Smooth muscle cell of the brain vasculature (primary cell): ENCODE results near the gene SFRP5.

Source experiments
- DNase-seq: peaks from one replicate; pipeline ENCODE4 v3.0.0-alpha.2; 2012; ENCODE audit warnings: low read depth, low spot score

SFRP5 gene

DNA sequence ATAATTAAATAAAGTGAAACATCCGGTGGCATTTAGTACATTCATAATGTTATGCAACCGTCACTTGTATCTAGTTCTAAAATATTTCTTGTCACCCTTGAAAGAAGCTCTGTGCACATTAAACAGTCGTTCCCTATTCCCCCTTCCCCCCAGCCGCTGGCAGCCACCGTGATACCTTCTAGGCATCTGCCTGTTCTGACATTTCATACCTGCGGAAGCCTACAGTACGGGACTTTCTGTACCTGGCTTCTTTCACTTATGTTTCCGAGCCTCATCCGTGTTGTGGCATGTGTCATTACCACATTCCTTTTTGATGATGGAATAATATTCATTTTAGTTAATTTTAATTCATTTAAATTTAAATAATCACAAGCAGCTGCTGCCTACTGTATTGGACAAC is 13.9 kb upstream of the SFRP5 start:
- DNase-seq, result no peak

DNA sequence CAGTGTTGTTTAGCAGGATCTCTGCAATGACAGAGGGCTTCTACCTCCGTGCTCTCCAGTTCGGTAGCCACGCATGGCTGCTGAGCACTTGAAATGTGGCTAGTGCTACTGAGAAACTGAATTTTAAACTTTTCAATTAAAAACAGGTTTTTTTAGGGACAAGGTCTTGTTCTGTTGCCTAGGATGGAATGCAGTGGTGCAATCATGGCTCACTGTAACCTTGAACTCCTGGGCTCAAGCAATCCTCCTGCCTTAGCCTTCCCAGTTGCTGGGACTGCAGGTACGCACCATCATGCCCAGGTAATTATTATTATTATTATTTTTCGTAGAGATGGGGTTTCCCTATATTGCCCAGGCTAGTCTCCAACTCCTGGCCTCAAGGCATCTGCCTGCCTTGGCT is 13.4 kb upstream of the SFRP5 start:
- no peak for DNase-seq

DNA sequence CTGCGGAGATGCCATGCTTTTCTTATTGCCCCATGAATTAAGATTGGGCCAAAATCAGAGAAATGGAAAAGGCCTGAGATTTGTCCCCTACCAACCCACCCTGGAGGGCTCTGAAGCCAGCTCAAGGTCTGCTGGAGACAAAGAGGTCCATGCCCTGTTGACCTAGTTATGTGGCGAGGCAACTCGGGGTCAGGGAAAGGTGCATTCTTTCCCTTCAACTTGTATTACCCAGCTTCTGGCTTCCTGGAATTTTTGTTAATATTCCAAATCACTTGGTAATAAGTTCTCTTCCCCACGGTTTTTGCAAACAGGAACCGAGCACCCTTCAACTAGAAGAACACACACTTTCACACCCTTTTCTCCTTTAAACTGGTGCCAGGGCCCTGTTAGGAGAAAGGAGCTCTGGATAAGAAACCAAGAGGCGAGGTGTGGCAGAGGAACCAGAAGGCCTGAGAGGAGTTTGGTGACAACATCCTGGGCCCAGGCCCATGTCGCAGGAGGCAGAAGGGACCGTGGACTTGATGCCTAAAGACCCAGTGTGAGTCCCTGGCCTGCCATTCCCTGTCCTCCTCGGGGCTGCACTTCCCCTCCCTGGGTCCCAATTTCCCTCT is 12.5 kb upstream of the SFRP5 start:
- DNase-seq, result no peak

DNA sequence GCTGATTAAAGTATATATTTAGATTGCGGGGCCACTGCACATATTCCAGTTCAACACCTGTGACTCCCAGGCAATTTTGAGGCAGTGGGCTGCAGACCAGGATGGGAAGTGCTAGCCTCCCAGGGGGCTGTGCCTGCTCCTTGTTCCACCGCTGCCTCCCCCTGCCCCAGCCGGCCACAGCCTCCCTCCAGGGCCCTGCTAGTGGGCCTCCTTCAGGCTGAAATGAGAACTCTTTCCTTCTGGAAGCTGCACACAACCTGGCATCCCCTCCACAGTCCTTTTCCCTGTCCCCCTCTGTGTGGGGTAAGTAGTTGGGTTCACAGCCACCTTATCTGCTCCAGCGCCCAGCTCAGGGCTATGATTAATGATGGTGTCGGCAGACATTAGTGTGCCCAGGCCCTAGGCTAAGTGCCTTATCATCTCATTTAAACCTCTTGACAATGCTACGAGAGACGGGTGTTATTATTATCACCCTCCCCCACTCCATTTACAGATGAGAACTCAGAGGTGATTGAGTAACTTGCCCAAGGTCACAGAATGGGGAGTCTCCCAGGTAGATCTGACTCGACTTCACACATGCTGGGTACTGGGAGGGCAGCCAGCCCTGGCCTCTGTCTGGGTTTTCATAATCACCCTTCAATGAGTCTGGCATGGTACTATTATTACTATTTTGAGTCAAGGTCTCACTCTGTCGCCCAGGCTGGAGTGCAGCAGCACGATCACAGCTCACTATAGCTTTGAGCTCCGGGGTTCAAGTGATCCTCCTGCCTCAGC is 10.8 kb upstream of the SFRP5 start:
- no peak for DNase-seq

DNA sequence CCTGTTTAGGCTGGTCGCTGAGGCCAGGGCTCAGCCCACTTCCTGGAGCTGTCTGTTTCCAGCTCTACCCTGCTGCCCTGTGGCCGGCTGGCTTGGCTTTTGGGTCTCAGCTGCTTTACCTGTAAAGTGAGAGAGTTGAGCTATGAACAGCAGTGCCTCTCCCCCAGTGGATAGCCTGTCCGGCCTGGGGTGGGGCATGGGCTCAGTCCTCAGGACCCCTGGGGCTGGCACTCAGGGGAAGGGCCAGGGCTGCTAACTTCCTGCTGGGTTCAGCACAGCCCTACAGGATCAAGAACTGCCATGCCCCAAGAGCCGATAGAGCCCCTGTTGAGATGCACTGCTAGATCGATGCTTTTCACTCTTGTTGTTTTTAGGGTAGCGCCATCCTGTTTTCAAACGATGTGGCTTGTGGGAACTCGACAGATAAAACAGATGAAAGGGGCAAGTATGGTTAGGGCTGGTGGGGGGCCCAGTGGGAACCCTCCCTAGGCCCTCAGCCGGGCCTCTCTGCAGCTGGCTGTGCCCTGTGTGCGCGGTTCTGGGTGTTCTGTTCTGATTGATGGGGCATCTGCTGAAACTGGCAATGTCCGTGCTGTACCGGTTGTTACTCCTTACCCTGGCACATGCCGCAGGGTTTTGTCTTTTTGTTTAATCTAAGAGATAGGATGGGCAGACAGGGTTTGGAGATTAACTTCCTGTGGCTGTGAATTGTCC is 10.0 kb upstream of the SFRP5 start:
- no peak for DNase-seq

DNA sequence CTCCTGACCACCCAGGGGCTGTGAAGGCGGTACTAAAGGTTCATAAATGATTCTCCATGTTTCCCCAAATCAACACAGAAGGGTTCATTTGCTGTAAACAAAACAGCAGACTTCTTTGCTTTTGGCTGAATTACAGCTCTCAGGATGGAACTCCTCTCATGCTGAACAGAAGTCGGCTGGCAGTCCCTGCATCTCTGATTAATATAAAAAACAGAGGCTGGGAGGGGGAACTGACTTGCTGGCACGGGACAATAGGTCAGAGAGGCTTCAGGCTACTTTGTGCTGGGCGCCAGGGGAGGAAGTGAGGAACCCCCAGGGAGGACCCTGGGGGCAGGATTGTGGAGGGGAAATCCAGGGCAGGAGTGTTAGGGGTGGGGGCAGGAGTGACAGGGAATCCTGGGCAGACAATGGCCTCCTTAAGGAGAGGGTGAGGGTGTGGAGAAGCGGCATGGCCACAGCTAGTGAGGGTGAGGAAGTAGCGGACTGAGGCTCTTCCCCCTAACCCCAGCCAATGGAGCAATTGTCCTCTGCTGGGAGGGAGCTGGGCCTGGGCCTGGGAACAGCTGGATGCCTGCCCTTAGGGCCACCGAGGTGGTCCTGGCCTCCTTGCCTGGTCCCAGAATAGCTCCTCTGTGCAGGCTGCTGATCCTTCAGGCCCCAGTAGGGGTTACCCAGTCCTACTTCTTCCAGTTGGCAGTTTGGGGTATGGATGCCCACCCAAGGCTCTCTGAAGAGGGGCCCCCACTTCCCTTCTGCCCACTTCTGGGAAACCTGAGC is 9.2 kb upstream of the SFRP5 start:
- DNase-seq, result no peak

DNA sequence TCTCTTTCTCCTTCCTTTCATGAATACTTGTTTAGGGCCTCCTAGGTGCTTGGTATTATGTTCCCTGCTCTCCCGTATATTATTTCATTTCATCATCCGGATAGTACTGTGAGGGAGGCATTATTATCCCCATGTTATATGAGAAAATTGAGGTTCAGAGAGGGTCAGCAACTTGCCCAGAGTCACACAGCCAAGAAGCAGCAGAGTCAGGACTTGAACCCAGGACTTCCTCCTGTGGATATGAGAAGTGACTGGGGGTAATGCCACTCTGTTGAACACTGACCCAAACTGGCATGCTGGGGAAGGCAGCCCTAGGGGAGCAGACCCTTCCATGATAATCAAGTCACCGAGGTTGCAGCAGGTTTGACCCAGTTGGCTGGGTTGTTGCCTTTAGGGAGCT is 8.2 kb upstream of the SFRP5 start:
- DNase-seq, result no peak

DNA sequence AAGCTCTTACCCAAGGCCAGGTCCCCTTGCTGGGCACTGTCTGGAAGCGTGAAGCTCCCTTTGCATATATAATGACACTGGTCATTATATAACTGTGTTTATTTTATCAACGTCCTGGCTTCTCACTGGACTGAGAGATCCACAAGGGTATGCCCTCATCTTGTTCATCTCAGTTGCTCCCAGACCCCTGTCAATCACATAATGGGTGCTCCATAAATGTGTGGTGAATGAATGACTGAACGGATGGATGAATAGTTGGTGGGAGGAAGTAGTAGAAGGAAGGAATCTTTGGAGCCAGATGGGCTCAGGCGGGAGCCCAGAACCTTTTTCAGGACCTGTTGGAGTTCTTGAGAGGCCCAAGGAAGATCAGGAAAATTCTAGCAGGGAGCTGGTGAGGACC is 7.7 kb upstream of the SFRP5 start:
- no peak for DNase-seq

DNA sequence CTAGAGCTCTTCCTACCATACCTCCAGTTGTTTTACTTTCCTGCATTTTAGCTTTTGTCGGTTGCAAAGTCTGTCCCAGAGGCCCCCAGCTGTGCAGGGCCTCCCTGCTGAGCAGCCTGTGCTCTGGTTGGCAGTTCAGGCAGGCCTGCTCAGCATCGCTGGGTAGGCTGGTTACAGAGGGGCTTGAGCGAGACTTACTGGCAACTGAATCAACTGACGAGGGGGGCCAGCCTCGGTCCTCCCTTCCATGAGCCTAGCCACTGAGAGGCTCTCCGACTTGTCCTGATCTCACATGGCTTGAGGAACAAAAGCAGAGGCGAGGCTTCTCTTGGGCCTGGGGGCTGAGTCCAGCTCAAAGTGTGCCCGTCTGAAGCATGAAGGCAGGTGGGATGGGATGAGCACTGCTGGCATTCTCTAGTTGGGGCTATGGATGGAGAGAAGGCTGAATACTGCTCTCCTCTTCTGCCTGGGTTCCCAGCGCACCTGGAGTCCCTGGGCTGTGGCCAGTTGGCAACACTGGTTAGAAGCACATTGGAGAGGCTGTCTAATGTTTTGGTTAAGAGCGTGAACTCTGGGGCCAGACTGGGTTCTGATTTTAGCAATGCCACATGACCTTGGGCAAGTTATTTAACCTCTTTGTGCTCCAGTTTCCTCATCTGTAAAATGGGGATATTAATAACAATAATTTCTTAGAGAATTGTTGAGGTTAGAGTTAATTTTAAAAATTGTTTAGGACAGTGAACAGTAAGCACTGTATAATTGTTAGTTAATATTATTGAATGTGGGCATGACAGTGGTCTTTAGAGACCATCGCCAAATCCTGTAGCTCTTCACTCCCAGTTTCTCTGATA is 6.9 kb upstream of the SFRP5 start:
- peak; percentile 39 for DNase-seq

DNA sequence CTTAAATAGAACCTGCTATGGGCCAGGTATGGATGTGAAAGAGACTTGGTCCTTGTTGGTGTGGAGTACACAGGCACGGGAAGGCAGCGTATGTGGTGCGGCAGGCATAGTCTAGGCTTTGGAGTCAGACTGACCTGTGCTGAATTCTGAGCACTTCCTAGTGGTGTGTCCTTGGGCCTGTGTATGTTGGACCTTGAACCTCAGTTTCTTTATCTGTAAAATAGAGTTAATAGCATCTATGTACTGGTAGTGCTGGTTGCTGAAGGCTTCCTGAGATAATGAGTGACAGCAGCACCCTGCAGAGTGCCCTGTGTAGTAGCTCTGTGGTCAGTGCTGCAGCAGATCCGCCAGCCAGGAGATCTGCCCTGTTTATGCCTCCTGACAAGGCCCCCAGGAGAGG is 5.3 kb upstream of the SFRP5 start:
- no peak for DNase-seq

DNA sequence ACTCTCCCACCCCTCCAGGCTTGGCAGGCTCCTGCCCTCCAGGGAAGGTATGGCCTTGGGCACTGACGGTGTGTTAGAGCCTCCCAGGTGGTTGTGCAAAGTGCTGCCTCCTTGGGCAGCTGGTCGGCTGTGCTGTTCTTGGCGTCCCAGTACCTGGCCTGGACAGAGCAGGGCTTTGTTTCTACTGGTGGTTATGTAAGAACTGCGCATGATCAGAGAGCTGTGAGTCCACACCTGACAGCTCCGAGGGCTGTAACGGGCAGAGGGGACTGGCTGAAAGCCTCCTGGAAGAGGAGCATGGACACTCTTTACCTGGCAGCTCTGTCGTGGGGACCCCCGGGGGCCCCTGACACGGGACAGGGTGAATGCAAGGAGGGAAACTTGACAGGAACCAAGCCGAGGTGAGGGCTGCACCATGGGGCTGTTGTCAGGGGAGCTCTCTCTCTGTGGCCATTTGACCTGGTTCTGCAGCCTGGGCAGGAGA is 3.1 kb upstream of the SFRP5 start:
- DNase-seq, result no peak

DNA sequence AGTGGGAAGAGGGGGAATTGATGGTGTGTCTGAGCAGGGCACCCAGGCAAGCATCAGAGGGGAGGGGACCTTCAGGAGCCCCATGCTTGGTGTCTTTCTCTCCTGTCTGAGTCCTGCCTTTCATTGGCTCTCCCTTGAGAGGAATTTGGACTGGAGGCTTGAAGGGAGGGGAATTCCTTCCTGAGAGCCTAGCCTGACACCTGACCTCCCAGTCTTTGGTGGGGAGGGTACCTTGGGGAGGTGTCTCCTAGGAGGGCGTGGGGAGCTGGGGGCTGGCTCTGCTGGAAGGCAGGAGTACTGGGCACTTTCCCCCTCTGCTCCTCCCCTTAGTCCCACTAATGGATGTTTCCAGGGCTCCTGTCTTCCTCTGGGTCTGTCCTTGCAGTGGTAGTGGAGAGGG is 1.3 kb upstream of the SFRP5 start:
- no peak for DNase-seq

DNA sequence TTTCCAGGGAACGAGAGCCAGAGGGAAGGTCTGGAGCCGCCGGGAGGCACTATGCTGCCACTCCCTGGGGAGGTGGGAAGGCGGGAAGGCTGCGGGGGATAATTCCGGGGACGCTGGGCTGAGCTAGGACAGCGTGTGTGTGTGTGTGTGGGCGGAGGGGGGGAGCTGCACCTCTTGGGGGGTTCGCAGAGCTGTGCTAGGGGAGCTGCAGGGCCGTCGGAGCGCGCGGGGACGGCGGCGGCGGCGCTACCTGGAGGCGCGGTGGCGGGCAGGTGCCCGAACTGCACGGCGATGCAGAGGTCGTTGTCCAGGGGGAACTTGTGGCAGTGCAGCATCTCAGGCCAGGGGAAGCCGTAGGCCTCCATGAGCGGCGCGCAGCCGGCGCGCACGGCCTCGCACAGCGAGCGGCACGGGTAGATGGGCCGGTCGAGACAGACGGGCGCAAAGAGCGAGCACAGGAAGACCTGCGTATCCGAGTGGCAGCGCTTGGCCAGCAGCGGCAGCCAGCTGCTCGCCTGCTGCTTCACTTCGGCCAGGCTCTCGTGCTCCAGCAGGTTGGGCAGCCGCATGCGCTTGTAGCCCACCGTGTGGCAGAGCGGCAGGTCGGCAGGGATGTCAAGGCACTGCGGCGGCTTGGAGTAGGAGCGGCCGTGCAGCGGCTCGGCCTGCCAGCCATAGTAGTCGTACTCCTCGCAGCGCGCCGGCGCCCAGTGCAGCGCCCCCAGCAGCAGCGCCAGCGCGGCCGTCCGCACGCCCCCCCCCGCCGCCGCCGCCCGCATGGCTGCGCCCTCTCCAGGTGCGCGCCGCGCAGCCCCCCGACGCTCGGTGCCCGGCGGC is 526 bp downstream of the SFRP5 start:
- DNase-seq, result no peak

DNA sequence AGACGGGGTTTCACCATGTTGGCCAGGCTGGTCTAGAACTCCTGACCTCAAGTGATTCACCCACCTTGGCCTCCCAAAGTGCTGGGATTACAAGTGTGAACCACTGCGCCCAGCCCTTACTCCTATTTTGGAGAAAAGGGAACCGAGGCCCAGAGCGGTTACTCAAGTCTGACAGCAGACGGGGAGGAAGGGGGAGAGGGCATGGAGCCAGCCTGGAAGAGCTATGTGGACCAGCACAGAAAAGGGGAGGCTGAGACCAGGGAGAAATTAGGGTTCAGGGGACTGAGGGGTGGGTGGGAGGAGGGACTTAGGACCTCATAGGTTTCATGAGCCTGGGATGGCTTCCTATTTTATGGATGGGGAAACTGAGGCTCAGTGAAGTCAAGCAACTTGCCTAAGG is 1.5 kb downstream of the SFRP5 start:
- no peak for DNase-seq

DNA sequence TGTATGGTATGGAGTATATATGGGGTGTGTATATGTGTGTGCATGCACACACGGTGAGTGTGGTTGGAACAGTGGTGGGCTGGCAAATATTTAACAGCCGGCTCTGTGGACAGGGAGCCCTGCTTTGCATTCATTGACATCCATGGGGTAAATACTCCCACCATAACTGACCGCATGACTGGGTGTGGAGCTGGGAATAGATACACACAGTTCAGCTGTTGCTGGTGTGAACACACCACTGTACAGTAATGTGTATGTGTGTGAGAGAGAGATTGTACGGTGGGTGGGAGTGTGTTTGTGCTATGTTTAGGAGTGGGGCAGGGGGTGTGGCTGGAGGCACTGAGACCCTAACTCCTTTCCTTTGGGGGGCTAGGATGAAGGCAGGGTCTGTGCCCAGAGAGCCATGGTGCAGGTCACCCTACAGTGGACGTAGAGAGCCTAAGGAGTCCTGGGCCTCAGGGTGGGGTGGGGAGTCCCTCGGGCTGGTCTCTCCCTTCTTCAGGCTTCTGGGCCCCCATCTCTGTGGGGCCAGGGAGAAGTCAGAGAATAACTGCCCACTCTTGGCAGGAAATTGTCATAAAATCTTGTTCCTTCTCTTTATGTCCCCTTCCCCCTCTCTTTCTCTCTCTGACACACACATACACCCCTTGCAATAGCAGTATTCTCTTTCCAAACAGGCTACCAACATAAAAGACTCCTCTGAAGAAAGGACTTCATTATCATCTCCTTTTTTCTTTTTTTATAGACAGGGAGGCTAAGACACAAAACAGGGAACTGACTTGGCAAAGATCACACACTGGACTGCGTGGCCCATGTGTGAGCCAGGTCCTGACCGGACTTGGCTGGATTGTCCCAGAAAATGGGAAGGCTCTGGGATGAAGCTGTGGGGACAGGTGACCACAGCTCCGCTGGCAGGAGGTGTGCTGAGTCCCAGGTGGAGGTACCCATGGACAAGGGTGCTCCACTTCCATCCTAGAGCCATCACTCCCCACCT is 3.2 kb downstream of the SFRP5 start:
- no peak for DNase-seq

DNA sequence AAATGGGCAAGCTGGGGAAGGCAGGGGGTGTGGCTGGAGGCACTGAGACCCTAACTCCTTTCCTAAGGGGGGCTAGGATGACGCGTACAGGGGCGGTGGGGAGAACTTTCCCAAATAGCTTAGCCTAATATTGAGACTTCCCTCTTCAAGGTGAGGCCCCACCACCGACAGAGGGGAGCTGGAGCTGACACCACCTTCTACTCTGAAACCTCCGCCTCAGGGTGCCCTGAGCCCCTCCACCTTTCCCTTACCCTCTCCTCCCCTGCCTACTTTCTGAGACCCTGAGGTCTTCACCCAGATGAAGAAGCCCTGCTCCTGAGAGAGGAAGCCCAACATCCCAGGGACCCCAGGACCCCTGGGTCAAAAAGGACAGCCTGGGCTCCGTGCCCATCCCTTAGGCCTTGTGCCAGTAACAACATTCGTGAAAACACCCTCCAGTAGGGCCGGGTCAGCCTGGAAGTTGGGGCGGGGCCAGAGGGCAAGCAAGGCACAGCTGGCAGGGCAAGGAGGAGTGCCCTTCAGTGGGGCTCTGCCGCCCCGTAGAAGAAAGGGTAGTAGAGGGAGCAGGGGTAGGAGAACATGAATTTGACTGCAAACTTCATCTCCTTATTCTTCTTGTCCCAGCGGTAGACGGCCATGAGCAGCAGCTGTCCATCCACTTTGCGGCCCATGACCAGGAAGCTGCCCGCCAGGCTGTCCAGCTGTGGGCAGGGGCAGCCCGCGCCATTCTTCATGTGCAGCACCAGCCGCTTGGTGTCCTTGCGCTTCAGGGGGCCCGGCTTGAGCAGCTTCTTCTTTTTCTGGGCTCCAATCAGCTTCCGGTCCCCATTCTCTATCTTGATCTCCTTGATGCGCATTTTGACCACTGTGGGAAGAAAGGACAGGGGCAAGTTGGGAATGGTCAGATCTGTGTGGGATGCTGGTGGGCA is 4.5 kb downstream of the SFRP5 start:
- DNase-seq, result no peak

DNA sequence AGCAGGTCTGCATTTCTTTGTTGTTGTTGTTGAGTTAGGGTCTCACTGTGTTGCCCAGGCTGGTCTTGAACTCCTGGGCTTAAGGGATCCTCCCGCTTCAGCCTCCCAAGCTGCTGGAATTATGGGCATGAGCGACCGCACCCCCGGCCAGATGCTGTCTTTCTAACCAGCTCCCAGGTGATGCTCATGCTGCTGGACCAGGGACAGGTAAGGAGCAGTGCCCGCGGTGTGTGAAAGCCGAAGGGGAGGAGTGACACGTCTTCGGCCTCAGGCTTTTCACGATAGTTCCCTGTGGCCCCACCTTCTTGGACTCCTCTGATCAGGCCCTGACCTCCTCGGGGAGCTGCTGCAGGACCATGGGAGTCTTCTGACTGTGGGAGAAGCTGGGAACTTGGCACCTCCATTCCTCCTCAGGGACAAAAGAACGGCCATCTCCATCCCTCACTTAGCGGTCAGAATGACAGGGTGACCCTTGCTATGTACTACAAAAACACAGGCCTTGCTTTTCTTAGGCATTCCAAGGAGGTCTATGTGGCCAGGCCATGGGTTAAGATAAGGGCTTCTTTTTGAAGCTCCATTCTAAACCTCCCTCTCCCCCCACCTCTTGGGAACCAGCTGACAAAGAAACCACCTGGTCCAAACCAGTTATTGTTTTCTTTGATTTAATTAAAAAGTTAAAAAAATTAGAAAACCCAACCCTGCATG is 5.5 kb downstream of the SFRP5 start:
- DNase-seq, result no peak
